PC-9 (cell line): ENCODE measurements around the gene CLHC1. TPM values are rescaled to one million over a fixed set of nuclear protein-coding genes. Genes with fewer than 3 reads are reported as not detected.

ENCODE experiments used
- BruUV-seq: library from RNA; stranded (reverse); fragments of 400-500 nt; replicated peaks from 2 replicates; lab custom pipeline; 2021; lab: Mats Ljungman, UMichigan
- CTCF ChIA-PET: fragments of 300-600 bp; sonication (Branson Sonifier 250); formaldehyde crosslinking; loops from one replicate; lab custom pipeline; 2022; ENCODE audit warnings: antibody characterized with exemption; lab: Charles Lee
- POLR2A ChIA-PET: fragments of 300-600 bp; sonication (Branson Sonifier 250); formaldehyde crosslinking; loops from one replicate; lab custom pipeline; 2022; ENCODE audit warnings: antibody characterized with exemption; ENCODE audit not compliant: unreplicated experiment; lab: Charles Lee
- DNase-seq, 2 experiments: peaks; one replicate each; pipeline versions ENCODE4 v3.0.0 to v3.0.0-alpha.2; 2015 to 2022; ENCODE audit warnings: mixed read lengths in 1 of 2
- H2AFZ ChIP-seq: fragments of 200-600 bp; sonication (generic); 2 replicates; pipeline ENCODE4 v1.8.1; 2017; ENCODE audit warnings: antibody characterized with exemption
- H3F3A ChIP-seq: fragments of 200-600 bp; sonication (generic); 2 replicates; pipeline ENCODE4 v1.8.1; 2017; ENCODE audit warnings: antibody characterized with exemption, mild to moderate bottlenecking, low read depth; ENCODE audit not compliant: insufficient read depth
- H3K27ac ChIP-seq: fragments of 200-600 bp; sonication (generic); 2 replicates; pipeline ENCODE4 v1.6.1; 2016; ENCODE audit warnings: mixed run types
- H3K27me3 ChIP-seq: fragments of 200-600 bp; sonication (generic); 2 replicates; pipeline ENCODE4 v1.6.1; 2016; ENCODE audit warnings: low read depth, mixed run types; ENCODE audit not compliant: insufficient read depth
- H3K36me3 ChIP-seq: fragments of 200-600 bp; sonication (generic); 2 replicates; pipeline ENCODE4 v1.6.1; 2016; ENCODE audit warnings: low read depth, mixed run types
- H3K4me1 ChIP-seq: fragments of 200-600 bp; sonication (generic); replicated peaks from 2 replicates; pipeline ENCODE4 v1.6.1; 2016; ENCODE audit warnings: mixed run types; ENCODE audit not compliant: insufficient read depth
- H3K4me2 ChIP-seq: fragments of 200-600 bp; sonication (generic); 2 replicates; pipeline ENCODE4 v1.6.1; 2017; ENCODE audit warnings: mixed run types
- H3K4me3 ChIP-seq: fragments of 200-600 bp; sonication (generic); 2 replicates; pipeline ENCODE4 v1.6.1; 2016; ENCODE audit warnings: mixed run types
- H3K79me2 ChIP-seq: fragments of 200-600 bp; sonication (generic); 2 replicates; pipeline ENCODE4 v1.6.1; 2017; ENCODE audit warnings: low read depth, mixed run types
- H3K9me2 ChIP-seq: fragments of 200-600 bp; sonication (generic); 2 replicates; pipeline ENCODE4 v1.8.1; 2017; ENCODE audit warnings: mild to moderate bottlenecking; ENCODE audit not compliant: insufficient read depth
- H3K9me3 ChIP-seq: fragments of 200-600 bp; sonication (generic); 2 replicates; pipeline ENCODE4 v1.8.1; 2016; ENCODE audit warnings: low read depth; ENCODE audit not compliant: insufficient read depth
- H4K20me1 ChIP-seq: fragments of 200-600 bp; sonication (generic); 2 replicates; pipeline ENCODE4 v1.8.1; 2017; ENCODE audit not compliant: insufficient read depth
- CTCF ChIP-seq: fragments of 200-600 bp; sonication (generic); conservative IDR thresholded peaks from 2 replicates; pipeline ENCODE4 v1.6.1; 2017; ENCODE audit warnings: mixed run types, antibody characterized with exemption, mild to moderate bottlenecking, moderate library complexity
- EZH2 ChIP-seq: fragments of 200-600 bp; sonication (generic); IDR thresholded peaks from 2 replicates; pipeline ENCODE4 v1.8.0; 2017; ENCODE audit warnings: antibody characterized with exemption, low read depth
- intact Hi-C: fragments of 100-400 bp; cut with micrococcal nuclease; formaldehyde crosslinking; loops from one replicate; pipeline ENCODE4 v1.10.0; 2022; ENCODE audit not compliant: unreplicated experiment
- total RNA-seq: library from RNA; stranded (reverse); gene quantifications from 2 replicates; pipeline ENCODE4 v1.2.3, GENCODE V29; 2021

The CLHC1 gene
- total RNA-seq, 1 experiment from 2014 or later: 27.1 TPM

- CTCF ChIA-PET: interaction anchor here (0.6 kb wide), 1 partner anchor 969 kb away, joined by 3 read pairs; no protein-coding TSS in a partner anchor
- Histone ChIP-seq H3K4me2 (no peak overlapping the region), H3K27me3 (no peaks in the 10 kb centered on the region), H3K79me2 (no peaks in the 10 kb centered on the region), H3K27ac (no peak overlapping the region), H3K4me3 (no peak overlapping the region), H3K4me1 (no peaks in the 10 kb centered on the region), H3F3A (peaks cover 8% of the 10 kb centered on the region; the same call in 1 of the 2 replicates), H2AFZ (no peak overlapping the region), H3K36me3 (no peaks in the 10 kb centered on the region), H3K9me2 (no peaks in the 10 kb centered on the region), H3K9me3 (peaks cover 4% of the 10 kb centered on the region; the same call in 1 of the 2 replicates), H4K20me1 (no peaks in the 10 kb centered on the region)
- POLR2A ChIA-PET: no interaction called here
- DNase-seq: no peak
- intact Hi-C loops: no loop called here
- no peak for TF ChIP-seq EZH2
- no peak for TF ChIP-seq CTCF
- BruUV-seq: no TSS peak
Measured at GRCh38 chr2:55213822-55214221, 18.3 kb downstream of the CLHC1 start.

GRCh38 chr2:55204950-55205349 lies 27.1 kb downstream of the CLHC1 start:
- intact Hi-C loops: no loop called here
- ChIA-PET POLR2A (no interaction called here), CTCF (no interaction called here)
- H3K4me2 ChIP-seq: no peak overlapping the region
- no TSS peak for BruUV-seq
- H4K20me1 ChIP-seq: no peaks in the 10 kb centered on the region
- H3K36me3 ChIP-seq: peaks cover 19% of the 10 kb centered on the region; the same call in 1 of the 2 replicates
- no peak for DNase-seq
- peaks cover 6% of the 10 kb centered on the region; the same call in 1 of the 2 replicates for H3K9me2 ChIP-seq
- H3K27ac ChIP-seq: no peak overlapping the region
- H3K79me2 ChIP-seq: no peaks in the 10 kb centered on the region
- H3K27me3 ChIP-seq: no peaks in the 10 kb centered on the region
- no peaks in the 10 kb centered on the region for H3K4me1 ChIP-seq
- H2AFZ ChIP-seq: no peak overlapping the region
- TF ChIP-seq EZH2: no peak
- no peak for TF ChIP-seq CTCF
- no peak overlapping the region for H3K4me3 ChIP-seq
- H3K9me3 ChIP-seq: peaks cover 4% of the 10 kb centered on the region; the same call in 1 of the 2 replicates
- H3F3A ChIP-seq: no peaks in the 10 kb centered on the region

- CTCF ChIA-PET: no interaction called here
- BruUV-seq: no TSS peak
- H3K4me2 ChIP-seq: no peak overlapping the region
- no peaks in the 10 kb centered on the region for H3F3A ChIP-seq
- H3K27ac ChIP-seq: no peak overlapping the region
- intact Hi-C loops: no loop called here
- no peaks in the 10 kb centered on the region for H4K20me1 ChIP-seq
- peaks cover 6% of the 10 kb centered on the region; the same call in 1 of the 2 replicates for H3K9me2 ChIP-seq
- no peak for DNase-seq
- peaks cover 3% of the 10 kb centered on the region; the same call in 1 of the 2 replicates for H3K9me3 ChIP-seq
- TF ChIP-seq EZH2: no peak
- no peak for TF ChIP-seq CTCF
- H3K36me3 ChIP-seq: peaks cover 19% of the 10 kb centered on the region; the same call in 1 of the 2 replicates
- H2AFZ ChIP-seq: no peak overlapping the region
- no peaks in the 10 kb centered on the region for H3K4me1 ChIP-seq
- no peak overlapping the region for H3K4me3 ChIP-seq
- POLR2A ChIA-PET: no interaction called here
- H3K79me2 ChIP-seq: no peaks in the 10 kb centered on the region
- H3K27me3 ChIP-seq: no peaks in the 10 kb centered on the region
Measured at GRCh38 chr2:55204536-55204935, 27.6 kb downstream of the CLHC1 start.
